ENCODE results near the gene MRTFB. TPM values are rescaled to one million over a fixed set of nuclear protein-coding genes. Genes with fewer than 3 reads are reported as not detected.

The MRTFB gene
- total and polyA plus RNA-seq, 2 of the 13 experiments (the other 11 are each of a cell fraction or from before 2014, with no cell fraction given), result 11.4 to 14.0 TPM

- peak; percentile 18; the same call in 1 of the 2 replicates for TF ChIP-seq ZFP91 (CRISPR knock-in tag; IDR thresholded peaks at IDR 0.05; ENCODE audit: borderline replicate concordance)
- TF ChIP-seq ZNF367 (CRISPR knock-in tag; IDR thresholded peaks at IDR 0.05; ENCODE audit: borderline replicate concordance), result no peak
- peak; percentile 34; the same call in 1 of the 2 replicates for TF ChIP-seq MEIS2 (CRISPR knock-in tag; IDR thresholded peaks at IDR 0.05)
- TF ChIP-seq IRF1 (CRISPR knock-in tag; IDR thresholded peaks at IDR 0.05; ENCODE audit: low read depth), result 0 out of 2 replicates have a peak, but pooled peaks have one; percentile 40
- TF ChIP-seq AFF4 (CRISPR knock-in tag; IDR thresholded peaks at IDR 0.05), result no peak
- no peak for TF ChIP-seq KLF15 (CRISPR knock-in tag; IDR thresholded peaks at IDR 0.05; ENCODE audit: borderline replicate concordance)
- no peak for TF ChIP-seq BCL3 (CRISPR knock-in tag; IDR thresholded peaks at IDR 0.05)
- TF ChIP-seq ZNF143 (CRISPR knock-in tag; IDR thresholded peaks at IDR 0.05), result peak; percentile 36; the same call in 1 of the 2 replicates
- TF ChIP-seq SMC3 (IDR thresholded peaks at IDR 0.05; ENCODE audit: low read length), result peak; percentile 85
- no peak for TF ChIP-seq NBN (conservative IDR thresholded peaks at IDR 0.05)
- TF ChIP-seq THRA (CRISPR knock-in tag; IDR thresholded peaks at IDR 0.05; ENCODE audit: borderline replicate concordance), result no peak
- TF ChIP-seq ZNF432 (CRISPR knock-in tag; IDR thresholded peaks at IDR 0.05; ENCODE audit: borderline replicate concordance), result no peak
- TF ChIP-seq BHLHE40 (IDR thresholded peaks at IDR 0.05; ENCODE audit: low read length), result no peak
- no peak for TF ChIP-seq ZEB1 (IDR thresholded peaks at IDR 0.05; ENCODE audit: insufficient replicate concordance, low read depth)
- no peak for TF ChIP-seq NR2F1 (CRISPR knock-in tag; IDR thresholded peaks at IDR 0.05)
- 0 out of 2 replicates have a peak, but pooled peaks have one; percentile 30 for TF ChIP-seq ZNF607 (CRISPR knock-in tag; IDR thresholded peaks at IDR 0.05; ENCODE audit: borderline replicate concordance)
- no peak for TF ChIP-seq TOE1 (CRISPR knock-in tag; IDR thresholded peaks at IDR 0.05)
- TF ChIP-seq KLF16 (CRISPR knock-in tag; IDR thresholded peaks at IDR 0.05), result no peak
- no peak for TF ChIP-seq NONO (IDR thresholded peaks at IDR 0.05)
- TF ChIP-seq NONO (CRISPR knock-in tag; conservative IDR thresholded peaks at IDR 0.05), result peak; percentile 52; the same call in 1 of the 2 replicates
- TF ChIP-seq ZMYM2 (CRISPR knock-in tag; IDR thresholded peaks at IDR 0.05), result peak; percentile 81; the same call in 1 of the 2 replicates
Measured at GRCh38 chr16:14289692-14290340, 218.7 kb downstream of the MRTFB start (continued).

Measured in HepG2 (cell line).